K562 (cell line): ENCODE results near the gene AFF3. TPM values are rescaled to one million over a fixed set of nuclear protein-coding genes. Genes with fewer than 3 reads are reported as not detected.

Source experiments
- MEF2D ChIP-seq: conservative IDR thresholded peaks from 2 replicates; pipeline ENCODE4 v1.6.1; 2016; ENCODE audit warnings: low read depth, missing genetic modification characterization, missing compliant biosample characterization
- MYC ChIP-seq, 2 experiments: fragments of 250-450 bp in 1 of 2; sonication (Bioruptor Pico) in 1 of 2; IDR thresholded peaks; 2 replicates each; pipeline versions ENCODE4 v1.5.1 to v1.6.1; 2012 to 2021; ENCODE audit warnings: low read depth in 2 of 2, borderline replicate concordance in 1 of 2, improper control_type of control experiment in 1 of 2, low read length in 1 of 2, mild to moderate bottlenecking in 1 of 2, moderate library complexity in 1 of 2
- TARDBP ChIP-seq: fragments of 450-650 bp; IDR thresholded peaks from 2 replicates; pipeline ENCODE4 v1.6.1; 2016
- ZBTB33 ChIP-seq: sonication (generic); formaldehyde crosslinking; IDR thresholded peaks from 2 replicates; pipeline ENCODE4 v1.8.1; 2023; ENCODE audit warnings: mild to moderate bottlenecking, missing genetic modification reagents
- ZNF124 ChIP-seq: sonication (generic); formaldehyde crosslinking; IDR thresholded peaks from 2 replicates; pipeline ENCODE4 v1.8.1; 2022; ENCODE audit warnings: missing genetic modification reagents
- ZNF318 ChIP-seq, 2 experiments: fragments of 450-650 bp; IDR thresholded peaks; 2 replicates each; pipeline ENCODE4 v1.6.1; 2016; ENCODE audit warnings: mild to moderate bottlenecking in 2 of 2, borderline replicate concordance in 1 of 2, low read depth in 1 of 2, moderate library complexity in 1 of 2
- polyA plus RNA-seq, 8 experiments: library from polyadenylated mRNA; depleted of rRNA in 4 of 8; stranded (reverse) in 5 of 8; unstranded in 3 of 8; fragments of >200 nt; fragmentation: Nextera tagmentation in 2 of 8; fragmentation: Illumina TruSeq in 1 of 8; extraction: Ambion mirVana in 2 of 8; extraction: Trizol in 1 of 8; gene quantifications; 2 replicates each; pipeline versions ENCODE4 v1.2.1 to v1.2.3, GENCODE V29; 2011 to 2014; ENCODE audit warnings: inconsistent platforms in 1 of 8, missing spikeins in 1 of 8
- total RNA-seq, 7 experiments: library from RNA; depleted of rRNA in 6 of 7; stranded (reverse); fragments of >200 nt in 6 of 7; fragmentation: Illumina TruSeq in 2 of 7; extraction: Trizol in 2 of 7; gene quantifications; 2 replicates each; pipeline versions ENCODE4 v1.2.1 to v1.2.3, GENCODE V29; 2011 to 2021; ENCODE audit warnings: low replicate concordance in 1 of 7

The AFF3 gene
- total and polyA plus RNA-seq, 9 of the 15 experiments (the other 6 are each of a cell fraction or from before 2014, with no cell fraction given): 0.02 to 0.11 TPM; not detected in 7

GRCh38 chr2:99803846-99804245, 338.5 kb downstream of the AFF3 start (continued):
- TF ChIP-seq ZNF318 (IDR thresholded peaks at IDR 0.05; ENCODE audit: borderline replicate concordance in 1 of 2, low read depth in 1 of 2) (no peak), ZNF124 (CRISPR knock-in tag) (no peak), TARDBP (no peak), ZBTB33 (CRISPR knock-in tag) (no peak), MYC (IDR thresholded peaks at IDR 0.05; ENCODE audit: low read depth, low read length) (no peak), MYC (CRISPR knock-in tag; IDR thresholded peaks at IDR 0.05; ENCODE audit: borderline replicate concordance, low read depth) (no peak), MEF2D (tag) (no peak)
